ENCODE measurements around the gene ARL5A. TPM values are rescaled to one million over a fixed set of nuclear protein-coding genes. Genes with fewer than 3 reads are reported as not detected.

The ARL5A gene
- polyA plus RNA-seq, 3 donors, result 21.3 to 85.8 (median 74.5) TPM

GRCh38 chr2:151809073-151809383 lies 19.2 kb downstream of the ARL5A start:
- H3K27me3 ChIP-seq (ENCODE audit: control insufficient read depth in 2 of 2, insufficient read depth in 2 of 2, low read length in 2 of 2), result no peaks in the 10 kb centered on the region
- Mint-ChIP-seq H3K27ac (no peak overlapping the region), H3K4me1 (no peaks in the 10 kb centered on the region), H3K36me3 (peaks cover 33 to 36% of the 10 kb centered on the region in 2 donors), H3K27me3 (ENCODE audit: low read depth in 3 of 3) (no peaks in the 10 kb centered on the region), H3K4me3 (no peak overlapping the region), H3K9me3 (peaks cover 1 to 6% (median 4%) of the 10 kb centered on the region in 7 donors)
- H3K27ac ChIP-seq (ENCODE audit: low read depth in 1 of 2, low read length in 2 of 2), result no peak overlapping the region
- TF ChIP-seq CTCF (IDR thresholded peaks at IDR 0.05), result no peak
- H3K4me3 ChIP-seq (replicated peaks in 1 of 3; ENCODE audit: low read depth in 2 of 3, low read length in 3 of 3), result no peak overlapping the region
- peaks cover 27% of the 10 kb centered on the region for H4K20me1 ChIP-seq (ENCODE audit: insufficient read depth, low read length)
- no peak overlapping the region for H3K9ac ChIP-seq (ENCODE audit: insufficient read depth, low read length, poor library complexity, severe bottlenecking)
- DNase-seq, result no peak
- peaks cover 65 to 91% of the 10 kb centered on the region in 2 donors for H3K36me3 ChIP-seq (replicated peaks in 1 of 2; ENCODE audit: control insufficient read depth in 1 of 2, insufficient read depth in 2 of 2, low read length in 2 of 2)
- intact Hi-C loops (cut with micrococcal nuclease), result no loop called here
- no CpG with 5 or more reads among the region's 1 CpG for WGBS (ENCODE audit: insufficient coverage)
- no peaks in the 10 kb centered on the region for H3K4me1 ChIP-seq (ENCODE audit: control insufficient read depth in 1 of 2, insufficient read depth in 2 of 2, low read length in 2 of 2)
- H2AFZ ChIP-seq (ENCODE audit: insufficient read depth, low read depth, low read length, poor library complexity, severe bottlenecking), result no peak overlapping the region
- H3K79me2 ChIP-seq (ENCODE audit: insufficient read depth, low read length), result no peaks in the 10 kb centered on the region
- peaks cover 4% of the 10 kb centered on the region in 2 donors for H3K9me3 ChIP-seq (replicated peaks in 1 of 2; ENCODE audit: control insufficient read depth in 1 of 2, insufficient read depth in 1 of 2, low read length in 2 of 2)
- no peak overlapping the region for H3K4me2 ChIP-seq (replicated peaks; ENCODE audit: extremely low read depth, low read length, poor library complexity, severe bottlenecking)

GRCh38 chr2:151808258-151809072 lies 19.8 kb downstream of the ARL5A start:
- peaks cover 1 to 6% (median 4%) of the 10 kb centered on the region in 7 donors for H3K9me3 Mint-ChIP-seq
- no peaks in the 10 kb centered on the region for H3K4me1 ChIP-seq (ENCODE audit: control insufficient read depth in 1 of 2, insufficient read depth in 2 of 2, low read length in 2 of 2)
- peaks cover 22% of the 10 kb centered on the region for H4K20me1 ChIP-seq (ENCODE audit: insufficient read depth, low read length)
- no peak overlapping the region for H2AFZ ChIP-seq (ENCODE audit: insufficient read depth, low read depth, low read length, poor library complexity, severe bottlenecking)
- peaks cover 62 to 89% of the 10 kb centered on the region in 2 donors for H3K36me3 ChIP-seq (replicated peaks in 1 of 2; ENCODE audit: control insufficient read depth in 1 of 2, insufficient read depth in 2 of 2, low read length in 2 of 2)
- peaks cover 31 to 34% of the 10 kb centered on the region in 2 donors for H3K36me3 Mint-ChIP-seq
- intact Hi-C loops (cut with micrococcal nuclease), result no loop called here
- H3K79me2 ChIP-seq (ENCODE audit: insufficient read depth, low read length), result no peaks in the 10 kb centered on the region
- no peaks in the 10 kb centered on the region for H3K27me3 ChIP-seq (ENCODE audit: control insufficient read depth in 2 of 2, insufficient read depth in 2 of 2, low read length in 2 of 2)
- no peak overlapping the region for H3K4me3 ChIP-seq (replicated peaks in 1 of 3; ENCODE audit: low read depth in 2 of 3, low read length in 3 of 3)
- 83% methylated on average over 3 of the region's 5 CpGs for WGBS (ENCODE audit: insufficient coverage)
- H3K9ac ChIP-seq (ENCODE audit: insufficient read depth, low read length, poor library complexity, severe bottlenecking), result no peak overlapping the region
- H3K4me2 ChIP-seq (replicated peaks; ENCODE audit: extremely low read depth, low read length, poor library complexity, severe bottlenecking), result no peak overlapping the region
- H3K27ac ChIP-seq (ENCODE audit: low read depth in 1 of 2, low read length in 2 of 2), result no peak overlapping the region
- no peaks in the 10 kb centered on the region for H3K27me3 Mint-ChIP-seq (ENCODE audit: low read depth in 3 of 3)
- TF ChIP-seq CTCF (IDR thresholded peaks at IDR 0.05), result peak; percentile 74
- no peak overlapping the region for H3K27ac Mint-ChIP-seq
- peak in 1 of 3 donors; percentile 12 for DNase-seq
- H3K4me1 Mint-ChIP-seq, result no peaks in the 10 kb centered on the region
- H3K4me3 Mint-ChIP-seq, result no peak overlapping the region
- H3K9me3 ChIP-seq (replicated peaks in 1 of 2; ENCODE audit: control insufficient read depth in 1 of 2, insufficient read depth in 1 of 2, low read length in 2 of 2), result peaks cover 4% of the 10 kb centered on the region in 2 donors

Measured in CD14-positive monocyte (primary cell).